Measurements from ENCODE around the gene CSRP1. TPM values are rescaled to one million over a fixed set of nuclear protein-coding genes. Genes with fewer than 3 reads are reported as not detected.

Gene CSRP1
- polyA plus RNA-seq, 2 of the 4 experiments (the other 2 are of a cell fraction): 277 to 655 TPM

DNA sequence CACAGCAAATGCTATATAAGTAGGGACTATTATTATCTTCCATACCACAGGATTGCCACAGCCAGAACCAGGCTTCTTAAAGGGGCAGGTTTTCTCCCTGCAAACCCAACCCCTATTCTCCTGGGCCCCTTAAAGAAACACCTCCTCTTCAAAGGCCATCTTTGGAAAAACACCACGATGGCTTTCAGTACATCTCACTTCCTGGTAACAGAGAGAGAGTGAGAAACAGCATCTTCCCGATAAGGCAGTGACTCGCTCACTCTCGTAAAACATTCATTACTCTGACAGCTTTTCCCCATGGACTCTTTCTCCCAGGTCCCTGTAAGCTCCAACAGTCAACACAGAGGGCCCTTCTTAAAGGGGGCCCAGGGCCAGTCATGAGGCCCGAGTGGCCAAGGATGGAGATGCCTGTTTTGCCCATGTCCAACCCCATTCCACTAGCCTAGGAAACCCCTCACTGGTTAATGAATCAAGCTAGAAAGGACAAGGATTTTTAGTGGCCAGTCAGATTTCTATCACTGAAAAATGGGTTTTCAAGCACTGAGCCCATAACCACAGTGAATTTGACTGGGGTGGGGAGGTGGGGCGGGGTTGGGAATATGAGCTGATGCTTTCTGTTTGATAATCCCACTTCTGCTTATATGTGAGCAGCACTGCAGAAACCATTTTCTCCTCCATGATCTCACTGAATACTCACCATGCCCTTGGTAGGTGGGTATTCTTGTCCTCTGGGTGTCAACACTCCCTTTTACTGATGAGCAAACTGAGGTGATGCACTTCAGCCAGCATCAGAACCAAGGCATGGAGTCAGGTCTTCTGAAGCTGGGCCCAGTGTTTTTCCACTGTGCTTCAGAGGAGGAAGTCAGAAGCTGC lies 28.4 kb upstream of the CSRP1 start:
- TF ChIP-seq FOSL2 (IDR thresholded peaks at IDR 0.05): no peak
- peak; percentile 9; the same call in 1 of the 2 replicates for TF ChIP-seq FOSL2 (CRISPR knock-in tag; IDR thresholded peaks at IDR 0.05)
- TF ChIP-seq HOXB13 (CRISPR knock-in tag; IDR thresholded peaks at IDR 0.05; ENCODE audit: low read depth): no peak
- no peak for TF ChIP-seq RNF2 (IDR thresholded peaks at IDR 0.05; ENCODE audit: borderline replicate concordance, low read depth)
- TF ChIP-seq, protein P1, sequence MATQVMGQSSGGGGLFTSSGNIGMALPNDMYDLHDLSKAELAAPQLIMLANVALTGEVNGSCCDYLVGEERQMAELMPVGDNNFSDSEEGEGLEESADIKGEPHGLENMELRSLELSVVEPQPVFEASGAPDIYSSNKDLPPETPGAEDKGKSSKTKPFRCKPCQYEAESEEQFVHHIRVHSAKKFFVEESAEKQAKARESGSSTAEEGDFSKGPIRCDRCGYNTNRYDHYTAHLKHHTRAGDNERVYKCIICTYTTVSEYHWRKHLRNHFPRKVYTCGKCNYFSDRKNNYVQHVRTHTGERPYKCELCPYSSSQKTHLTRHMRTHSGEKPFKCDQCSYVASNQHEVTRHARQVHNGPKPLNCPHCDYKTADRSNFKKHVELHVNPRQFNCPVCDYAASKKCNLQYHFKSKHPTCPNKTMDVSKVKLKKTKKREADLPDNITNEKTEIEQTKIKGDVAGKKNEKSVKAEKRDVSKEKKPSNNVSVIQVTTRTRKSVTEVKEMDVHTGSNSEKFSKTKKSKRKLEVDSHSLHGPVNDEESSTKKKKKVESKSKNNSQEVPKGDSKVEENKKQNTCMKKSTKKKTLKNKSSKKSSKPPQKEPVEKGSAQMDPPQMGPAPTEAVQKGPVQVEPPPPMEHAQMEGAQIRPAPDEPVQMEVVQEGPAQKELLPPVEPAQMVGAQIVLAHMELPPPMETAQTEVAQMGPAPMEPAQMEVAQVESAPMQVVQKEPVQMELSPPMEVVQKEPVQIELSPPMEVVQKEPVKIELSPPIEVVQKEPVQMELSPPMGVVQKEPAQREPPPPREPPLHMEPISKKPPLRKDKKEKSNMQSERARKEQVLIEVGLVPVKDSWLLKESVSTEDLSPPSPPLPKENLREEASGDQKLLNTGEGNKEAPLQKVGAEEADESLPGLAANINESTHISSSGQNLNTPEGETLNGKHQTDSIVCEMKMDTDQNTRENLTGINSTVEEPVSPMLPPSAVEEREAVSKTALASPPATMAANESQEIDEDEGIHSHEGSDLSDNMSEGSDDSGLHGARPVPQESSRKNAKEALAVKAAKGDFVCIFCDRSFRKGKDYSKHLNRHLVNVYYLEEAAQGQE (IDR thresholded peaks at IDR 0.05): no peak
- TF ChIP-seq MYC (IDR thresholded peaks at IDR 0.05; ENCODE audit: borderline replicate concordance, low read length): no peak
- TF ChIP-seq PHF8 (IDR thresholded peaks at IDR 0.05; ENCODE audit: borderline replicate concordance, low read depth): no peak
- TF ChIP-seq, protein P2, sequence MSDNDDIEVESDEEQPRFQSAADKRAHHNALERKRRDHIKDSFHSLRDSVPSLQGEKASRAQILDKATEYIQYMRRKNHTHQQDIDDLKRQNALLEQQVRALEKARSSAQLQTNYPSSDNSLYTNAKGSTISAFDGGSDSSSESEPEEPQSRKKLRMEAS (IDR thresholded peaks at IDR 0.05): 0 out of 2 replicates have a peak, but pooled peaks have one; percentile 16
- no peak for TF ChIP-seq CBX8 (IDR thresholded peaks at IDR 0.05)
- TF ChIP-seq KDM1A (IDR thresholded peaks at IDR 0.05; ENCODE audit: low read depth): no peak
- no peak for TF ChIP-seq EHMT2 (IDR thresholded peaks at IDR 0.05; ENCODE audit: low read depth)
- TF ChIP-seq, protein P3, sequence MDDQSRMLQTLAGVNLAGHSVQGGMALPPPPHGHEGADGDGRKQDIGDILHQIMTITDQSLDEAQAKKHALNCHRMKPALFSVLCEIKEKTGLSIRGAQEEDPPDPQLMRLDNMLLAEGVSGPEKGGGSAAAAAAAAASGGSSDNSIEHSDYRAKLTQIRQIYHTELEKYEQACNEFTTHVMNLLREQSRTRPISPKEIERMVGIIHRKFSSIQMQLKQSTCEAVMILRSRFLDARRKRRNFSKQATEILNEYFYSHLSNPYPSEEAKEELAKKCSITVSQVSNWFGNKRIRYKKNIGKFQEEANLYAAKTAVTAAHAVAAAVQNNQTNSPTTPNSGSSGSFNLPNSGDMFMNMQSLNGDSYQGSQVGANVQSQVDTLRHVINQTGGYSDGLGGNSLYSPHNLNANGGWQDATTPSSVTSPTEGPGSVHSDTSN (IDR thresholded peaks at IDR 0.05): no peak
- no peak for TF ChIP-seq RFX5 (IDR thresholded peaks at IDR 0.05)
- TF ChIP-seq HOXB5 (CRISPR knock-in tag; IDR thresholded peaks at IDR 0.05): no peak; the same call in 1 of the 2 replicates
- 39% methylated on average over 6 of the region's 6 CpGs for WGBS (ENCODE audit: missing lambda C conversion rate)
- Histone ChIP-seq H3K9me3 (no peaks in the 10 kb centered on the region), H3K4me1 (peaks cover 40% of the 10 kb centered on the region), H3K4me2 (peak overlapping the region; percentile 58), H3K27ac (peak overlapping the region; percentile 31 to 65; a peak in 5 of 6 replicates), H3K4me3 (no peak overlapping the region)
- no peak; a peak in 1 of 6 replicates for ATAC-seq
- POLR2A ChIA-PET: no interaction called here
- FAIRE-seq: no peak
- DNase-seq (ENCODE audit: low read depth in 1 of 2, low spot score in 1 of 2): peak in 1 of 2 experiments; percentile 41
- CTCF ChIA-PET: interaction anchor here (0.7 to 49.4 kb wide), 13 partner anchors 9 to 361 kb away, joined by 3 to 1452 read pairs (median 6); partner anchors contain the start of gene CSRP1

DNA sequence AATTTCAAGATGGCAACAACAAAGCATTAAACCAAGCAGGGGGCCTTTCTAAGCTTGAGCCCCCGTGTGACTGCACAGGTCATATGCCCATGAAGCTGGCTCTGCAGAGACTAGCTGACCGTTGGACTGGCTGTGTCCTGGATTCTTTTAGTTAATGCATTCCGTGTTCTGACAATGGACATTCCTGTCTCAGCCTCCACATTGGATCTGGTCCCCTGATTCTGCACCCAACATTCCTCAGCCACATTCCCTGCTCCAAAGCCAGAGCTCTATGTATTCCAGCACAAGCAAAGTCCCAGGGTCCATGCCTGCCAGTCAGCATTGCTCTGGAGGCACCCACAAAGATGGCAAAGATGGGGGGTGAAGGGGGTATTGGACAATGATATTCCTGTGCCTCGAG lies 26.9 kb upstream of the CSRP1 start:
- TF ChIP-seq, protein P4, sequence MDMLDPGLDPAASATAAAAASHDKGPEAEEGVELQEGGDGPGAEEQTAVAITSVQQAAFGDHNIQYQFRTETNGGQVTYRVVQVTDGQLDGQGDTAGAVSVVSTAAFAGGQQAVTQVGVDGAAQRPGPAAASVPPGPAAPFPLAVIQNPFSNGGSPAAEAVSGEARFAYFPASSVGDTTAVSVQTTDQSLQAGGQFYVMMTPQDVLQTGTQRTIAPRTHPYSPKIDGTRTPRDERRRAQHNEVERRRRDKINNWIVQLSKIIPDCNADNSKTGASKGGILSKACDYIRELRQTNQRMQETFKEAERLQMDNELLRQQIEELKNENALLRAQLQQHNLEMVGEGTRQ (IDR thresholded peaks at IDR 0.05): no peak
- TF ChIP-seq PHF8 (IDR thresholded peaks at IDR 0.05; ENCODE audit: borderline replicate concordance, low read depth): no peak
- TF ChIP-seq, protein P2 (IDR thresholded peaks at IDR 0.05): no peak
- no peak for TF ChIP-seq HEYL (CRISPR knock-in tag; IDR thresholded peaks at IDR 0.05)
- no peak for TF ChIP-seq CBX2 (IDR thresholded peaks at IDR 0.05; ENCODE audit: borderline replicate concordance, low read depth)
- ChIA-PET CTCF (interaction anchor here (0.9 to 49.4 kb wide), 11 partner anchors 9 to 258 kb away, joined by 3 to 1452 read pairs (median 6); partner anchors contain the start of gene CSRP1), POLR2A (no interaction called here)
- no peak overlapping the region for H3K27ac ChIP-seq
- no peaks in the 10 kb centered on the region for H3K9me3 ChIP-seq
- FAIRE-seq: no peak
- 66% methylated on average over 4 of the region's 4 CpGs for WGBS (ENCODE audit: missing lambda C conversion rate)
- H3K4me2 ChIP-seq: no peak overlapping the region
- no peak overlapping the region for H3K4me3 ChIP-seq
- H3K4me1 ChIP-seq: peaks cover 42% of the 10 kb centered on the region
- no peak for ATAC-seq
- DNase-seq (ENCODE audit: low read depth in 1 of 2, low spot score in 1 of 2): no peak
